Endometrial microvascular endothelial cells (primary cell): Measurements from ENCODE around the gene ZNF462. TPM values are rescaled to one million over a fixed set of nuclear protein-coding genes. Genes with fewer than 3 reads are reported as not detected.

Experiments
- in situ Hi-C: cut with HindIII; loops from 2 replicates; pipeline ENCODE4 v1.10.0; 2017; ENCODE audit warnings: low sequenced_read_pairs, low pct_unique_long_range_greater_than_20kb; ENCODE audit errors: inconsistent ontology term
- total RNA-seq: library from RNA; depleted of rRNA; stranded (reverse); fragments of >200 nt; gene quantifications from one replicate; pipeline ENCODE4 v1.2.3, GENCODE V29; 2015; ENCODE audit errors: inconsistent ontology term

The ZNF462 gene
- total RNA-seq, 1 donor from 2014 or later, result 0.19 TPM

DNA sequence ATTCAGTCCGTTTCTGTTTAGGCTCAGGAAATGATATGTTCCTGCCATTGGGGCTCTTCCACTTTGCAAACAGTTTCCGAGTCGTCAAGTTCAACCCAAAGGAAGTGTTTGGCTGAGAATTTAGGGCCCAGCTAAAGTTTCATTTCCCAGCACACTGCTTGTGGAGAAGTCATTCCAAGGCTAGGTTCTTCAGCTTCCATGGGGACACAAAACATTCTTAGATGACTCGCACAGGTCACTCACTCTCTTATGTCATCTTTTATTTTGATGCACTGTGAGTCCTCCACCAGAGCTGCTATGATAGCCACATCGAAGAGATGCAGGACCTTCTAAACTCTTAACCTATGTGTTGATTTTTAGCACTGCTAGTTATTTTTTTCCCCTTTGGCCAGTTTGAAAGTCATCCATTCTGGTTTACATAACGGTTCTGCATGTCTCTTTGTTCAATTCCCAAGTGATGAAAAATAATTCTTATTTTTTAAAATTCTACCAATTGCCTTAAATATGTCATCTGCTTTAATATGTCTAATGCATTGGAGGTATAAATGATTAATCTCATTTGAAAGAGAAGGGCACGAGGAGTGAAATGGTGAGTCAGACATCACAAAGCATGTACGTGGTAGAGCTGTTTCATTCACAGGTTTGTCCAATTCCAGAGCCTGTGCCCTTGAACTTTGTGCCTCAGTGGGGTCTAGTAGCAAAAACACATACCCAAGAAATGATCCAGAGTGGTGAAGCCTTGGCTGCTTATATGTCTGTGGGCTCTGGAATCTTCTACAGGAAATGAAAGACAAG, 84.3 kb downstream of the ZNF462 start:
- in situ Hi-C loops, result no loop called here

DNA sequence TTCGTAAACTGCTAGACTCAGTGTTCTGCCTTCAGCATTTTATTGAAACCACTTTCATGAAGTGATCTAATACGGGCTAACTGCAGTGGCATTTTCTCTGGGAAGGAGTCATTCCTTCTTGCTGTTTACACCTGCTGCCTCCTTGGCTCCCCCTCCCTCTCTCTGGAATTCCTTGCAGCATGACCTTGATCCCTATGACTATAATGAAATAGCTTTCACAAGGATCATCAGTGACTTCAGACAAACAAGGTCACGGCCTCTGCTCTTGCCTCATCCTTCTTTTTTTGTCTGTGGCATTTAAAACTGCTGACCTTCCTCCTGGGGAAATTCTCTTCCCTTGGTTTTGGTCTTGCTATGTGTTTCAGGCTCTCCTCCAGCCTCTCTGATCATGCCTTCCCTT, 90.2 kb downstream of the ZNF462 start:
- in situ Hi-C loops, result no loop called here

DNA sequence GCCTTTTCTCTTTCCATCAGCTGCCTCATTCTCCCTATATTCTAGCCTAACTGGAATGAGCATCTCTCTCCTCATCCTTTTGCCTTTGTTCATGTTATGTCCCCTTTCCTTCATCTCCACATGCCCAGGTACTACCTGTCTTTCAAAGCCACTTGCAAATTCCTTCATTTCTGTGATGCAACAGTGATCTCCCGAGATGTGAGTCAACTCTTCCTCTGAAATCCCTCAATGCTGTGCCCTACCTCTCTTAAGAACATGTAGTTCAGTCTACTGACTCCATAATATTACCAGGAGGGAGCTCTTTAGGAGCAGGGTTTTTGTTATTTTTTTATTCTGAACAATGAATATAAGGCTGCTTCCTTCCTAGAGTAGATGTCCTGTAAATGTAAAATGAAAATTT, 91.6 kb downstream of the ZNF462 start:
- in situ Hi-C loops, result no loop called here

DNA sequence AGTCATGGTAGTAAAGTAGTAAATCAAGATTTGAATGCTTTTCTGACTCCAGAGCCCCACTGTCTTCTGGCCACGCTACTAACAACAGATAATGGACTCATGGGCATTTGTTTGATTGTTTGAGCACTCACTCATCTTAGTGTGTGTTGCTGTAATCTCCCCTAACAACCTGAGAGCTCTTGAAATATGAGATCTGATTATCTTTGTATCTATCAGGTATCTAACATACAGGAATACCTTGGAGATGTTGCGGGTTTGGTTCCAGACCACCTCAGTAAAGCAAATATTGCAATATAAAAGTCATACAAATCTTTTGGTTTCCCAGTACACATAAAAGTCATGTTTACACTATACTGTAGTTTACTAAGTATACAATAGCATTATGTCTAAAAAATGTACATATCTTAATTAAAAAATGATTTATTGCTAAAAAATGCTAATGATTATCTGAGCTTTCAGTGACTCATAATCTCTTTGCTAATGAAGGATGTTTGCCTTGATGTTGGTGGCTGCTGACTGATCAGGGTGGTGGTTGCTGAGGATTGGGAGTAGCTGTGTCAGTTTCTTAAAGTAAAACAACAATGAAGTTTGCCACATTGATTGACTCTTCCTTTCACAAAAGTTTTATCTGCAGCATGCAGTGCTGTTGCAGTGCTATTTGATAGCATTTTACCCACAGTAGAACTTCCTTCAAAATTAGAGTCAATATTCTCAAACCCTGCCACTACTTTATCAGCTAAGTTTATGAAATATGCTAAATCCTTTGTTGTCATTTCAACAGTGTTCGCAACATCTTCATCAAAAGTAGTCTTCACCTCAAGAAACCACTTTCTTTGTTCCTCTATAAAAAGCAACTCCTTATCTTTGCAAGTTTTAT, 92.2 kb downstream of the ZNF462 start:
- in situ Hi-C loops, result no loop called here

DNA sequence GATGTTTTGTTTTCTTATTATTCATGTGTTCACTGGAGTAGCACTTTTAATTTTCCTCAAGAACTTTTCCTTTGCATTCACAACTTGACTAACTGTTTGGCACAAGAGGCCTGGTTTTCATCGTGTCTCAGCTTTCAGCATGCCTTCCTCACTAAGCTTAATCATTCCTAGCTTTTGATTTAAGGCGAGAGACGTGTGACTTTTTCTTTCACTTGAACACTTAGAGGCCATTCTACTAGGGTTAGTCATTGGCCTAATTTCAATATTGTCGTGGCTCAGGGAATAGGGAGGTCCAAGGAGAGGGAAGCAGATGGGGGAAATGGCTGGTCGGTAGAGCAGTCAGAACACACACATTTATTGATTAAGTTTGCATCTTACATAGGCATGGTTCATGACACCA, 94.0 kb downstream of the ZNF462 start:
- in situ Hi-C loops, result no loop called here

DNA sequence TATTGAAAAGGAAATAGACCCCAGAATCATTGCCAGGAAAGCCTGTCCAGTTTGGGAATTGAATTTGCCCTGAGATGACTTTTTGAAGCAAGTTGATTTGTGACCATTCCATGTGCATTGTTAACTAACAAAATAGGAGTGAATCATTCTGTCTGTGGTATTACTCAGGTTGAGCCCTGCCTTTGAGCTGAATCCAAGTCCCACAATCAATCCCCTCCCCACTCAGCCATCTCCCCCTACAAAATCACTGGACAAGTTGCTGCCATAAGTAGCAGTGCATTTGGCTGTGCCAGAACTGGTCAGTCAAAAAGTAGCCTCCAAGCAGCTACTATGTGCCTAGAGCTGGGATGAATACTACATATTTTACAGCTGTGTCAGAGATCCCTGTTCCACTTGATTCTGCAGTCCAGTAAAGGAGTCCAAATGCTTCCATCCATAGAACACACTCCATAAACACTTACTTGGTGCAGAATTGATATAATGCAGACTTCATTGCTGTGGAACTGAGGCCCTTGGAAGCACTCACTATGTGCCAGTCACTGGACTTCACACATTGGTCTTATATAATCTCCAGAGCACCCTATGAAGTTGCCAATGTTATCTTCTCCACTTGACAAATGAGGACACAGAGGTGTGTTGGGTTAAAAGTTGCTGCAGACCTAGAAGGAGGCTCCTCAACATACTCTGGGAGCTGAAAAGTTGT, 96.1 kb downstream of the ZNF462 start:
- in situ Hi-C loops, result no loop called here

DNA sequence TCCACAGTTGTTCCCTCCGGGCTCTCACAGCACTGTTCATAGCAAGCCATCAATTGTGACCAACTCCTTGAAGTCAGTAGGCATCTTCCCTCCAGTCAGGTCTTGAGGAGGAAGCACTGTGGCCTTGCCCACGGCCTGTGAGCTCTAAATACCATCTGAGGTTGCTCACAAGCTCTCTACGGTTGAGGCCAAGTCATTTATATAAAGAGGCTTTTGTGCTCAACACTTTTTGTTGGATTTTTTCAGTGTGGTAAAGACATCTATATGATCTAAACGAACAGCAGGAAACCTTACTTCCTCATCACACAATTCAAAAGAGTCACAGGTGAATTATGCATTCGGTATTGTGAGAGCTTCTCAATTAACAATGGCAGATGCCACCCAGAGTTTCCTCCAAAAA, 97.3 kb downstream of the ZNF462 start:
- in situ Hi-C loops, result no loop called here

DNA sequence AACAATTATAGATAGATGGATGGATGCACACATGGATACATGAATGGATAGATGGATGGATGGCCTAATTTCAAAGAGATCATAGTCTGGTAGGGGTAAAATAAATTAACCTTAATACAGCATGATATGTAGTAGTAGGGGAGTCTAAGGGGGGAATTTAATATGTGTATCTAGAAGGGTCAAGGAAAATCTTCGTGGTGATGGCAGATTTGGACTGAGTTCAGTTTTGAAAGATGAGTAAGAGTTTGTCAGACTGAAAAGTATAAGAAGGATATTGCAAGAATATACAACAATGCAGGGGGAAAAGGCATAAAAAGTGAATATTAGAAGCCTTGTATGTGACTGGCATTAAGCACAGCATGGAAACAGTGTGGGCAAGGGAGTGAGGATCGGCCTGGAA, 98.7 kb downstream of the ZNF462 start:
- in situ Hi-C loops, result no loop called here

DNA sequence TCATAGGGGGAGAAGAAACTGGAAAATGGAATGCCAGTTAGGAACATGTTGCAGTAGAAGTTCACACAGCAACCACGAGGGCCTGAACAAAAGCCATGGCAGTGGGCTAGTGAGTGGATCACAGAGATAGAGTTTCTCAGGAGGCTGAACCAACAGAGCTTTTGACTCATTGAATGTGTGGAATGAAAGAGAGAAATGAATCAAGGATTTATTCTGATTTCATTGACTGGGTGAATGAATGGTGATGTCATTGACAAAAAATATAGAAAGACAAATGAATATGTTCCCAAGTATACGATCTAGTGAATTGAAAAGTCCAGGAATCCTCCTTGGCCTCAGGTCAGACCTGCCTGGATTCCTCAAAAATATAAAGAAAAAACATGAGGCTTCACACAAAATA, 99.2 kb downstream of the ZNF462 start:
- in situ Hi-C loops, result no loop called here

DNA sequence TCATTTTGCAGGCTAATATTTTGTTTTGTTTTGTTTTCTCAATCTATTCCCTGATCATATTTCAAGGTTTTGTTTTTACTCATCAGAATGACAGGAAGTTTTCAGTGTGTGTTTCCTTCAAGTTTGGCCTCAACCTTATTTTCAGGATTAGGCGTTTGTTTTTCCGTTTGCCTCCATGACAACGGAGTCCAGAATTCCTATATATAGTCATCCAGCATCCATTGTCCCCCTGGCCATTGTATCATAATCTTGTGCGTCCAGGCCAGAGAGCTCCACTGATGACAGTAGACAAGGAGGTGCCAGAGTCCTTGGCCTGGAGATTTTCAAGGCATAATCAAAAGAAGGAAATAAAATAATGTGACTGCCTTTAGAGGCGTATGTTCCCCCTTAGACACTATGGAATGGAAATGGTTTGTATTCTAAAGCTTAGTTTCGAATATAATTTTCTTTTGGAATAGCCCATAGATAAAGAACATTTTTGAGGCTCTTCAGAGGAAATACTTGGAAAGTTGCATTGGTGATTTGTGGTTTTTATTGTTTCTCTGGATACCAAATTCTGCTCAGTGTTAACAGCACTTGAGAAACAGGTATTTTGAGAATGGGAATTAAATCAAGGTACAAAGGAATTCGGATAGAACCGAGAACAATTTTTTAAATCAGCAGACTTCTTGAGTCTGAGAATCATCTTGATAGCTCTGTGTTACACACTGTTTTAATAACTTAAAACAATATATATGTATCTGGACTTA, 99.8 kb downstream of the ZNF462 start:
- in situ Hi-C loops, result no loop called here

DNA sequence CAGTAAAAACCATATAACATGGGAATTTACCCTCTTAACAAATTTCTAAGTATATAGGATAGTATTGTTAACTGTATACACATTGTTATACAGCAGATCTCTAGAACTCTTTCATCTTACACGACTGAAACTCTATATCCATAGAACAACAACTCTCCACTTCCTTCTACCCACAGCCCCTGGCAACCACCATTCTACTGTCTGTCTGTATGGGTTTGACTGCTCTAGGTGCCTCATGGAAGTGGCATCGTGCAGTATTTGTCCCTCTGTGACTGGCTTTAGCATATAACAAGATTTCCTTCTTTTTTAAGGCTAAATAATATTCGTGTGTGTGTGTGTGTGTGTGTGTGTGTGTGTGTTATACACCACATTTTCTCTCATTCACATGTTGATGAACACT, 100.7 kb downstream of the ZNF462 start:
- in situ Hi-C loops, result no loop called here

DNA sequence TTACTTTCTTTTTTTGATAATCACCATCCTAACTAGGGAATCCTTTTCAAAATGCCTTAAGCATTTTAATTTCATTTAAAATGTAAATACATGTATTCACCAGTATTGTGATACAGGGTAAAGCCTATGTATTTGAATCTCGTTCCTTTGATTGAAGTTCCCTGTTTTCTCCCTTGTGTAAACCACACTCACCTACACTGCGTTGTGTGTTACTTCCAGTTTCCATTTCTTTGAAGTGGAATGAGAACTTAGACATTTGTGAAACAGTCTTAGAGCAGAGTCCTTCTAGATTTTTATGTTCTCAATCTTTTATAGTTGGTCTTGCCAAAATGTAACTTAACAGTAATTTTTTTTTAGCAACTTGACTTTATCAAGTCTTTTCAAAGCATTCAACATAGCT, 101.4 kb downstream of the ZNF462 start:
- in situ Hi-C loops, result no loop called here

DNA sequence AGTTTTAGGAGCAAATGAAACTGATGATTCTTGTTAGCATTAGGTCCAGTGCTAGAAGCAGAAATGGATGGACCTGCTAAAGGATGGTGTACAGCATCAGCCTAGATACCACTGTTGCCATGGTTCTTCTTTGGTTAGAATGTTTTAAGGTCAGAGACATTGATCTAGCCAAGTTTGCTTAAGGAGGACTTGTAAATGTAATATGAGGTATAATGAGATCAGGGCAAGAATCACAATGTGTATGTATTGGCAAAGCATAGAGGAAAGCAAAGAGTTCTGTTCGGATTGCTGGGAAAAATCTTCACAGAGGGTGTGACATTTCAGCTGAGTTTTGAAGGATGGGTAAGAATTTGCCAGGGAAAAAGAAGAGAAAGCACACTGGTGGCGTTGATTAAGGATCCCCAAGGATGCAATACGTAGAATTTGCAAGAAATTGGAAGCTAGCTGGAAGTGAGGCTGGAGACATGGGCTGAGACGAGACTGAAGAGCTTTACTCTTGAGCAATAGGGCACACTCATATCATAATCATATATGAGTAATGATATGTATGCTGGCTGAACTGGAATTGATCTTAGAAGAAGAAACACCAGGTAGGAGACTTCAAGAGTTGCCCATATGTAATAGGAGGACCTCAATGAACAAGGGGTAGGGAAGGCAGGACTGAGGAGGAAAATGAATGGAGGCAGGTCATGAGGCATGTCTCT, 102.0 kb downstream of the ZNF462 start:
- in situ Hi-C loops, result no loop called here

DNA sequence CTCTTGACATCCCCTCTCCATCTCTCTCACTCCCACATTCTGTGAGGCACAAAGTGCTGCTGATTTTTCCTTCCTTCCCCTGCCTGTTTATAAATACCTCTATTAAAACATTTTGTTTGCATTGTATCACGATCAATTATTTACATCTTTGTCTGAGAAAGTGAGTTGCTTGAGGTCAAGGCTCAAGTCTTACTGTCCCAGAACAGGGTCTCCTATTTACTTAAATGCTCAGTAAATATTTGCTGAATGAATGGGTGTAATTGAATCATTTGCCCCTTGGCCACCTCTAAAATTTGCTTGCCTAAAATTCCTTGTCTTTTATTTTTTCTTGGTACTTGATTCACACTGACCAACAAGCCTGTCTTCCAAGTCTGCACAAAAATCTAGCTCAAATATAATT, 103.5 kb downstream of the ZNF462 start:
- in situ Hi-C loops, result no loop called here

DNA sequence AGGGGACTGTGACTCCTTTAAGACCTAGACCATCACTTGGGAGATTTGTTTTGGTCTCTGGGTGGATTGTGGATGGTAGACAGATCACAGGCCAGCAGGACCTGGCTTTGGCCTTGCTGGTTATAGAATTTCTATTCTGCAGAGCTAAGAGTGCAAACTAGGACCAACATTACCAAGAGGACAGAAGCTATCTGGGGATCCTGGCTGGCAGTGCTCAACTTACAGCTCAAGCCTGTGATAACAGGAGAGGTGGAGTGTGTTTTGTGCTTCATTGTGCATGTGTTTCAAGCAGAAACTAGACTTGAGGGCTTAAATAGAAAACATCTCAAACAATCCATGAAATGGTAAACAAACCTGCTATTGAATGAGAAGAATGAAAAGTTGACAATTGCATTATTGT, 106.7 kb downstream of the ZNF462 start:
- in situ Hi-C loops, result no loop called here

DNA sequence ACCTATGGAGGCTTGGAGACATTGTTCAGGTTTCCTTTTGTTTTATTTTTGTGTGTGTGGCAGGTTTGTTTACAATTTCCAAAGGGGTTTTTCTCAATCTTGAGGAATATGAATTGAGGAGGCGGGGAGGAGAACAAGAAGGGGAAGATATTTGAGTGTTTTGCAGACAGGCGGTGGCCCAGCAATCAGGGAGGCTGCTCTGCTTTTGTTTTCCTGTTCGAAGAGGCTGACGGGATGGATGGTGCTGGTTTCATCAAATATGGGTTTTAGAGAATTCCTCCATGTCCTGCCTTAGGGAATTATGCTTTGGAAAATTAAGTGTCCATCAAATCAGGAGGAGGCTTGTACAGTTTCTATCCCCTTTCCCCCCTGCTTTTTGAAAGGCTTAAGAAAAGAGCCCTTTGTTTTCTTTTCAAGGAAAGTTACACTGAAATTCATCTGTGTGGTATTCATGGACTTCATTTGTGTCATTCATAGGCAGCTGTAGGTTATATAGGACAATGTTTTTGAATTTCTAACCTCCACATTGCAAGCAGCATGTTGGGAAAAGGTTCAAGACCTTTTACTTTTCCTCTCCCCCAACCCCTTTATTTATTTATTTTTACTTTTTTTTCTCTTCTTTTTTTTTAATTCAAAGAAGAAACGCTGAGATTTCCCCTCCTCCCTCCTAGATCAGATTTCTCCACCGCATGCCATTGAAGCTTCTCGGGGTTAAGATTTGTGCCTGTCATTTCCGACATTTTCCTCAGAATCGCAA, 107.4 kb downstream of the ZNF462 start:
- in situ Hi-C loops, result no loop called here

DNA sequence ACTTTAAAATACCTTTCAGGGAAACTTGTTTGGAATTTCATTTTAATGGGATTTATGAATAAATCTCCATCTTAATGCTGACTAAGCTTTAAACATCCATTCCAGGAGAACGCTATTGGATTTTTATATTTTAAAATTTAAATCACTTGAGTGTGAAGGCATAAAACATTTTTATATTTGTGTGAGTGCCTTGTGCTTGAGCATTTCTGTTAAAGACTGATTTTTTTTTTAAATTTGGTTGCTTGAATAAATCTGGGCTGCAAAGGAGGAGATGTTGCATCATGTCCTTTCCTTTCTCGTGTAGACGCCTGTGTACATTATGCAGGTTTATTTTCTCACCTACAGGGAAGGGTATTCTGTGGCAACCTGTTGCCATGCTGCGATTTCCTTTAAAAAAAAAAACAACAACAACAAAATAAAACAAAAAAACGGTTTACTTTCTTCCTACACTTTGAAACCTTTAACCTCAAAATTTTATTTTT, 108.1 kb downstream of the ZNF462 start:
- in situ Hi-C loops, result no loop called here

DNA sequence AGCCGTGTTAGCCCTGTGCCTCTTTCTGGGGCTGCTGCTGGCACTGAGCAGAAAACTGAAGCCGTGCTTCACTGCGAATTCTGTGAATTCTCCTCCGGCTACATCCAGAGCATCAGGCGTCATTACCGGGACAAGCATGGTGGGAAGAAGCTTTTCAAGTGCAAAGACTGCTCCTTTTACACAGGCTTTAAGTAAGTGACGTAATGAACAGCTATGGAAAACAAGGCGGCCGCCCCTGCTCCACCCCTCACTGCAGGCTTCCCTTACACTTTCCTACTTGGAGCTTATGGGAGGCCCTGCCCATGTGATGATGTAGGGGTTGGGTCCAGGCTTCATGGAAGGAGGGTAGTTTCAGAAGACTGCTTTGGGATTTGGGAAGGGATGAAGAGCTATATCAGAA, 109.1 kb downstream of the ZNF462 start:
- in situ Hi-C loops, result no loop called here
